WTC11 (cell line): ENCODE results near the gene ZNF366.

ENCODE experiments used
- CREB1 ChIP-seq: sonication (generic); formaldehyde crosslinking; IDR thresholded peaks from 2 replicates; pipeline ENCODE4 v1.8.0; 2023; ENCODE audit warnings: mild to moderate bottlenecking, missing genetic modification reagents
- ETV6 ChIP-seq: sonication (generic); formaldehyde crosslinking; IDR thresholded peaks from 2 replicates; pipeline ENCODE4 v1.8.1; 2022; ENCODE audit warnings: mild to moderate bottlenecking, missing genetic modification reagents
- FOXP4 ChIP-seq: sonication (generic); formaldehyde crosslinking; IDR thresholded peaks from 2 replicates; pipeline ENCODE4 v1.8.0; 2022; ENCODE audit warnings: mild to moderate bottlenecking, missing genetic modification reagents
- TEAD1 ChIP-seq: sonication (generic); formaldehyde crosslinking; IDR thresholded peaks from 2 replicates; pipeline ENCODE4 v1.8.0; 2022; ENCODE audit warnings: mild to moderate bottlenecking, missing genetic modification reagents
- TF ChIP-seq, protein P1 (sequence below): sonication (generic); formaldehyde crosslinking; conservative IDR thresholded peaks from 2 replicates; pipeline ENCODE4 v1.8.1; 2022; ENCODE audit warnings: mild to moderate bottlenecking, missing genetic modification reagents
- TF ChIP-seq, protein P2 (sequence below): fragments of 200-600 bp; IDR thresholded peaks from 2 replicates; pipeline ENCODE4 v1.8.0; 2022; ENCODE audit warnings: antibody characterized with exemption
- TF ChIP-seq, protein P3 (sequence below): sonication (generic); formaldehyde crosslinking; IDR thresholded peaks from 2 replicates; pipeline ENCODE4 v1.8.0; 2022; ENCODE audit warnings: mild to moderate bottlenecking, missing genetic modification reagents
- TF ChIP-seq, protein P4 (sequence below): sonication (generic); formaldehyde crosslinking; IDR thresholded peaks from 2 replicates; pipeline ENCODE4 v1.8.1; 2023; ENCODE audit warnings: mild to moderate bottlenecking, missing genetic modification reagents, moderate library complexity

- TF ChIP-seq ETV6 (CRISPR knock-in tag) (no peak), CREB1 (CRISPR knock-in tag) (no peak), TEAD1 (no peak), FOXP4 (CRISPR knock-in tag) (no peak)
- TF ChIP-seq, protein P1, sequence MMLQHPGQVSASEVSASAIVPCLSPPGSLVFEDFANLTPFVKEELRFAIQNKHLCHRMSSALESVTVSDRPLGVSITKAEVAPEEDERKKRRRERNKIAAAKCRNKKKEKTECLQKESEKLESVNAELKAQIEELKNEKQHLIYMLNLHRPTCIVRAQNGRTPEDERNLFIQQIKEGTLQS (CRISPR knock-in tag) = no peak
- TF ChIP-seq, protein P2, sequence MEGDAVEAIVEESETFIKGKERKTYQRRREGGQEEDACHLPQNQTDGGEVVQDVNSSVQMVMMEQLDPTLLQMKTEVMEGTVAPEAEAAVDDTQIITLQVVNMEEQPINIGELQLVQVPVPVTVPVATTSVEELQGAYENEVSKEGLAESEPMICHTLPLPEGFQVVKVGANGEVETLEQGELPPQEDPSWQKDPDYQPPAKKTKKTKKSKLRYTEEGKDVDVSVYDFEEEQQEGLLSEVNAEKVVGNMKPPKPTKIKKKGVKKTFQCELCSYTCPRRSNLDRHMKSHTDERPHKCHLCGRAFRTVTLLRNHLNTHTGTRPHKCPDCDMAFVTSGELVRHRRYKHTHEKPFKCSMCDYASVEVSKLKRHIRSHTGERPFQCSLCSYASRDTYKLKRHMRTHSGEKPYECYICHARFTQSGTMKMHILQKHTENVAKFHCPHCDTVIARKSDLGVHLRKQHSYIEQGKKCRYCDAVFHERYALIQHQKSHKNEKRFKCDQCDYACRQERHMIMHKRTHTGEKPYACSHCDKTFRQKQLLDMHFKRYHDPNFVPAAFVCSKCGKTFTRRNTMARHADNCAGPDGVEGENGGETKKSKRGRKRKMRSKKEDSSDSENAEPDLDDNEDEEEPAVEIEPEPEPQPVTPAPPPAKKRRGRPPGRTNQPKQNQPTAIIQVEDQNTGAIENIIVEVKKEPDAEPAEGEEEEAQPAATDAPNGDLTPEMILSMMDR = no peak
- TF ChIP-seq, protein P3, sequence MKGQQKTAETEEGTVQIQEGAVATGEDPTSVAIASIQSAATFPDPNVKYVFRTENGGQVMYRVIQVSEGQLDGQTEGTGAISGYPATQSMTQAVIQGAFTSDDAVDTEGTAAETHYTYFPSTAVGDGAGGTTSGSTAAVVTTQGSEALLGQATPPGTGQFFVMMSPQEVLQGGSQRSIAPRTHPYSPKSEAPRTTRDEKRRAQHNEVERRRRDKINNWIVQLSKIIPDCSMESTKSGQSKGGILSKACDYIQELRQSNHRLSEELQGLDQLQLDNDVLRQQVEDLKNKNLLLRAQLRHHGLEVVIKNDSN = no peak
- TF ChIP-seq, protein P4, sequence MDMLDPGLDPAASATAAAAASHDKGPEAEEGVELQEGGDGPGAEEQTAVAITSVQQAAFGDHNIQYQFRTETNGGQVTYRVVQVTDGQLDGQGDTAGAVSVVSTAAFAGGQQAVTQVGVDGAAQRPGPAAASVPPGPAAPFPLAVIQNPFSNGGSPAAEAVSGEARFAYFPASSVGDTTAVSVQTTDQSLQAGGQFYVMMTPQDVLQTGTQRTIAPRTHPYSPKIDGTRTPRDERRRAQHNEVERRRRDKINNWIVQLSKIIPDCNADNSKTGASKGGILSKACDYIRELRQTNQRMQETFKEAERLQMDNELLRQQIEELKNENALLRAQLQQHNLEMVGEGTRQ (CRISPR knock-in tag) = no peak
Observed at GRCh38 chr5:72400950-72401349, 106.3 kb downstream of the ZNF366 start.
